Lung (tissue), 12 donors: Measurements from ENCODE around the gene MAP3K10. TPM values are rescaled to one million over a fixed set of nuclear protein-coding genes. Genes with fewer than 3 reads are reported as not detected.

Experiments used
- ATAC-seq: fragments of 200-7000 bp; cut with Tn5 transposase; one replicate; pipeline ENCODE4 v1.9.1; 2020; ENCODE audit warnings: moderate number of reproducible peaks; ENCODE audit not compliant: insufficient read depth, low FRiP score
- DNase-seq, 3 donors: peaks; one replicate each; pipeline ENCODE4 v3.0.0-alpha.2; 2013 to 2017
- H3K27ac ChIP-seq, 2 donors: one replicate each; pipeline ENCODE4 v1.5.1; 2013; ENCODE audit warnings: mild to moderate bottlenecking in 2 of 2, moderate library complexity in 2 of 2, control low read depth in 1 of 2, inconsistent platforms in 1 of 2, low read depth in 1 of 2, low read length in 1 of 2
- H3K27me3 ChIP-seq, 3 donors: one replicate each; pipeline ENCODE4 v1.5.1; 2013; ENCODE audit warnings: low read length in 2 of 3; ENCODE audit not compliant: control insufficient read depth in 3 of 3, insufficient read depth in 3 of 3
- H3K36me3 ChIP-seq, 4 donors: one replicate each; pipeline ENCODE4 v1.5.1; 2013; ENCODE audit warnings: low read length in 4 of 4, mild to moderate bottlenecking in 1 of 4, moderate library complexity in 1 of 4; ENCODE audit not compliant: control insufficient read depth in 4 of 4, insufficient read depth in 4 of 4
- H3K4me1 ChIP-seq, 5 donors: one replicate each; pipeline ENCODE4 v1.5.1; 2013; ENCODE audit warnings: low read length in 5 of 5, mild to moderate bottlenecking in 2 of 5, moderate library complexity in 1 of 5; ENCODE audit not compliant: control insufficient read depth in 5 of 5, insufficient read depth in 5 of 5
- H3K4me3 ChIP-seq: one replicate; pipeline ENCODE4 v1.5.1; 2013; ENCODE audit warnings: mild to moderate bottlenecking, control low read depth, moderate library complexity
- H3K9ac ChIP-seq, 2 donors: one replicate each; pipeline ENCODE4 v1.5.1; 2013; ENCODE audit warnings: low read length in 2 of 2, control low read depth in 1 of 2; ENCODE audit not compliant: insufficient read depth in 1 of 2
- H3K9me3 ChIP-seq, 4 donors: one replicate each; pipeline ENCODE4 v1.5.1; 2013; ENCODE audit warnings: low read length in 3 of 4, mild to moderate bottlenecking in 1 of 4, moderate library complexity in 1 of 4; ENCODE audit not compliant: control insufficient read depth in 4 of 4, insufficient read depth in 3 of 4
- CTCF ChIP-seq: IDR thresholded peaks from 2 replicates; pipeline ENCODE4 v1.5.1; 2012; ENCODE audit warnings: mild to moderate bottlenecking; ENCODE audit errors: control extremely low read depth, extremely low read depth
- WGBS, 2 donors: extraction: QIAGEN DNeasy Blood & Tissue Kit; methylation state at CpG; one replicate each; pipeline ENCODE4 v1.1.7; 2013; 5-methylcytosine and 5-hydroxymethylcytosine counted together
- polyA plus RNA-seq, 2 donors: library from polyadenylated mRNA; stranded (reverse); fragments of 200-250 nt; gene quantifications; one replicate each; pipeline ENCODE4 v1.2.1, GENCODE V29; 2013
- total RNA-seq, 2 donors: library from RNA; depleted of rRNA in 1 of 2; stranded (reverse); fragments of >200 nt in 1 of 2; gene quantifications; one replicate each; pipeline ENCODE4 v1.2.1, GENCODE V29; 2014 to 2021
- donor health status: control.
- donor health status: control.
- donor health status: Bipolar disorder and iron deficiency.
- donor health status: healthy.
- donor health status: DM: yes; HTN: yes; CAD: no.

MAP3K10 gene
- total and polyA plus RNA-seq, 4 donors: 4.4 to 18.0 (median 11.3) TPM

- H3K27me3 ChIP-seq: no peaks in the 10 kb centered on the region
- ATAC-seq: no peak
- peaks cover 0 to 1% (median 0%) of the 10 kb centered on the region in 5 donors for H3K4me1 ChIP-seq
- WGBS, 2 donors: 84 to 85% methylated on average over 8 to 9 of the region's 9 CpGs
- no peak overlapping the region for H3K27ac ChIP-seq
- DNase-seq: no peak
- H3K9ac ChIP-seq: no peak overlapping the region
- H3K36me3 ChIP-seq: peaks cover 3 to 23% (median 11%) of the 10 kb centered on the region in 4 donors
- H3K4me3 ChIP-seq: no peak overlapping the region
- H3K9me3 ChIP-seq: peaks cover 0 to 5% (median 0%) of the 10 kb centered on the region in 4 donors
- no peak for TF ChIP-seq CTCF
Measured at GRCh38 chr19:40200341-40201099, 9.3 kb downstream of the MAP3K10 start.

- Histone ChIP-seq H3K9me3 (peaks cover 0 to 5% (median 0%) of the 10 kb centered on the region in 4 donors), H3K27ac (no peak overlapping the region), H3K36me3 (peaks cover 3 to 24% (median 12%) of the 10 kb centered on the region in 4 donors), H3K4me1 (peaks cover 0 to 8% (median 0%) of the 10 kb centered on the region in 5 donors), H3K27me3 (no peaks in the 10 kb centered on the region), H3K4me3 (no peak overlapping the region), H3K9ac (no peak overlapping the region)
- ATAC-seq (no peak), DNase-seq (no peak)
- no peak for TF ChIP-seq CTCF
- 97 to 98% methylated on average over 16 of the region's 16 CpGs for WGBS, 2 donors
Measured at GRCh38 chr19:40204381-40204780, 13.2 kb downstream of the MAP3K10 start.

GRCh38 chr19:40205760-40206159 lies 14.5 kb downstream of the MAP3K10 start:
- no peak for DNase-seq

More at GRCh38 chr19:40205760-40206159, 14.5 kb downstream of the MAP3K10 start:
- Histone ChIP-seq H3K36me3 (peaks cover 3 to 26% (median 12%) of the 10 kb centered on the region in 4 donors), H3K27ac (no peak overlapping the region), H3K27me3 (no peaks in the 10 kb centered on the region), H3K9me3 (peaks cover 0 to 5% (median 0%) of the 10 kb centered on the region in 4 donors), H3K4me3 (no peak overlapping the region), H3K4me1 (peaks cover 0 to 8% (median 0%) of the 10 kb centered on the region in 5 donors), H3K9ac (no peak overlapping the region)
- 94 to 97% methylated on average over 19 to 21 of the region's 21 CpGs for WGBS, 2 donors
- ATAC-seq: no peak
- no peak for TF ChIP-seq CTCF
